Measurements from ENCODE around the gene SNU13.

SNU13 gene

GRCh38 chr22:41625577-41625976, 63.1 kb downstream of the SNU13 start:
- Histone ChIP-seq H3K4me1 (ENCODE audit: insufficient read depth, low read length) (peaks cover 19% of the 10 kb centered on the region), H3K4me3 (ENCODE audit: low read depth in 1 of 2, low read length in 2 of 2) (no peak overlapping the region), H3K79me2 (ENCODE audit: insufficient read depth, low read length) (peaks cover 86% of the 10 kb centered on the region), H3K36me3 (ENCODE audit: insufficient read depth, low read length) (peaks cover 78% of the 10 kb centered on the region), H3K4me2 (ENCODE audit: insufficient read depth, low read length) (no peak overlapping the region), H2AFZ (ENCODE audit: low read depth, low read length) (no peak overlapping the region), H3K27me3 (ENCODE audit: insufficient read depth, low read length, poor library complexity) (no peaks in the 10 kb centered on the region), H3K9me3 (ENCODE audit: insufficient read depth, low read length, severe bottlenecking) (no peaks in the 10 kb centered on the region), H3K9ac (ENCODE audit: low read depth, low read length) (no peak overlapping the region), H3K27ac (ENCODE audit: low read length) (no peak overlapping the region), H4K20me1 (ENCODE audit: insufficient read depth, low read length) (peaks cover 29% of the 10 kb centered on the region)
- no peak for TF ChIP-seq CTCF (IDR thresholded peaks at IDR 0.05; ENCODE audit: borderline replicate concordance, extremely low read depth, low read length, poor library complexity, severe bottlenecking)
- TF ChIP-seq EZH2 (IDR thresholded peaks at IDR 0.05; ENCODE audit: borderline replicate concordance, low read depth, low read length, severe bottlenecking) = no peak
- no peak for ATAC-seq (ENCODE audit: insufficient read depth, low read depth)
- no peak for DNase-seq
